B cell (primary cell): Measurements from ENCODE around the gene ZNF597. TPM values are rescaled to one million over a fixed set of nuclear protein-coding genes. Genes with fewer than 3 reads are reported as not detected.

ENCODE experiments used
- ATAC-seq: fragments of 200-7000 bp; cut with Tn5 transposase; one replicate; pipeline ENCODE4 v1.10.0; 2021; ENCODE audit warnings: low read depth, mild to moderate bottlenecking, moderate number of reproducible peaks, moderate library complexity
- CTCF ChIA-PET: fragments of 350-600 bp; sonication (Branson Sonifier 250); formaldehyde crosslinking; loops from one replicate; lab custom pipeline; 2021; ENCODE audit warnings: antibody characterized with exemption, inconsistent platforms; lab: Charles Lee
- POLR2A ChIA-PET: fragments of 350-600 bp; sonication (Branson Sonifier 250); formaldehyde crosslinking; loops from one replicate; lab custom pipeline; 2021; ENCODE audit warnings: antibody characterized with exemption; lab: Charles Lee
- DNase-seq: peaks from one replicate; pipeline ENCODE4 v3.0.0; 2013
- H2AFZ ChIP-seq: 2 replicates; pipeline ENCODE4 v1.6.1; 2012; ENCODE audit warnings: mild to moderate bottlenecking, low read depth, low read length; ENCODE audit not compliant: insufficient read depth, poor library complexity, severe bottlenecking
- H3K27ac ChIP-seq, 2 donors: 1 replicate in 1 of 2; 2 replicates in 1 of 2; pipeline ENCODE4 v1.5.1; 2012 to 2013; ENCODE audit warnings: low read length in 2 of 2, mild to moderate bottlenecking in 2 of 2, moderate library complexity in 1 of 2
- H3K27me3 ChIP-seq, 4 experiments: fragments of 200-600 bp in 1 of 4; sonication (generic) in 1 of 4; replicated peaks in 1 of 4; 1 replicate in 2 of 4; 2 replicates in 2 of 4; pipeline versions ENCODE4 v1.6.1 to v1.7.0; 2013 to 2016; ENCODE audit warnings: low read length in 3 of 4, mild to moderate bottlenecking in 2 of 4, mixed read lengths in 1 of 4, moderate library complexity in 1 of 4; ENCODE audit not compliant: insufficient read depth in 4 of 4, control insufficient read depth in 3 of 4; ENCODE audit errors: control extremely low read depth in 1 of 4
- H3K36me3 ChIP-seq, 2 experiments: replicated peaks in 1 of 2; 1 replicate in 1 of 2; 2 replicates in 1 of 2; pipeline versions ENCODE4 v1.6.1 to v1.7.1; 2013; ENCODE audit warnings: low read length in 1 of 2; ENCODE audit not compliant: insufficient read depth in 2 of 2, control insufficient read depth in 1 of 2; ENCODE audit errors: control extremely low read depth in 1 of 2, extremely low read depth in 1 of 2
- H3K4me1 ChIP-seq, 2 donors: fragments of 200-600 bp in 1 of 2; sonication (generic) in 1 of 2; 1 replicate in 1 of 2; 2 replicates in 1 of 2; pipeline versions ENCODE4 v1.5.1 to v1.6.1; 2013 to 2017; ENCODE audit warnings: low read length in 2 of 2; ENCODE audit not compliant: control insufficient read depth in 2 of 2, insufficient read depth in 2 of 2
- H3K4me2 ChIP-seq: replicated peaks from 2 replicates; pipeline ENCODE3; 2012; ENCODE audit warnings: mild to moderate bottlenecking, low read depth, low read length; ENCODE audit not compliant: poor library complexity, severe bottlenecking
- H3K4me3 ChIP-seq, 5 experiments: fragments of 200-600 bp in 1 of 5; sonication (generic) in 1 of 5; 1 replicate in 3 of 5; 2 replicates in 2 of 5; pipeline versions ENCODE4 v1.5.1 to v1.7.0; 2011 to 2016; ENCODE audit warnings: low read length in 4 of 5, mild to moderate bottlenecking in 4 of 5, low read depth in 2 of 5, control low read depth in 1 of 5, moderate library complexity in 1 of 5; ENCODE audit not compliant: insufficient read depth in 1 of 5; ENCODE audit errors: control extremely low read depth in 1 of 5, extremely low read depth in 1 of 5
- H3K79me2 ChIP-seq: fragments of 200-600 bp; sonication (generic); one replicate; pipeline ENCODE4 v1.6.0; 2016; ENCODE audit warnings: low read length; ENCODE audit not compliant: control insufficient read depth, insufficient read depth
- H3K9ac ChIP-seq: fragments of 200-600 bp; sonication (generic); 2 replicates; pipeline ENCODE4 v1.6.1; 2017; ENCODE audit warnings: mild to moderate bottlenecking, low read length, moderate library complexity
- H3K9me3 ChIP-seq, 3 donors: one replicate each; pipeline versions ENCODE4 v1.6.1 to v1.7.1; 2013; ENCODE audit warnings: low read length in 2 of 3; ENCODE audit not compliant: control insufficient read depth in 2 of 3, insufficient read depth in 1 of 3; ENCODE audit errors: control extremely low read depth in 1 of 3
- H4K20me1 ChIP-seq: 2 replicates; pipeline ENCODE4 v1.6.0; 2012; ENCODE audit warnings: mild to moderate bottlenecking, low read length; ENCODE audit not compliant: insufficient read depth, control insufficient read depth, poor library complexity, severe bottlenecking
- H3K27ac Mint-ChIP-seq: one replicate; pipeline ENCODE4 v1.8.0; 2021; ENCODE audit warnings: mixed read lengths
- H3K27me3 Mint-ChIP-seq: one replicate; pipeline ENCODE4 v1.8.0; 2021; ENCODE audit warnings: mixed read lengths
- H3K4me1 Mint-ChIP-seq: one replicate; pipeline ENCODE4 v1.8.0; 2021; ENCODE audit warnings: mixed read lengths
- H3K4me3 Mint-ChIP-seq: one replicate; pipeline ENCODE4 v1.8.0; 2021; ENCODE audit warnings: mixed read lengths
- H3K9me3 Mint-ChIP-seq: one replicate; pipeline ENCODE4 v1.8.0; 2022; ENCODE audit warnings: mixed read lengths; ENCODE audit not compliant: insufficient read depth
- EZH2 ChIP-seq: IDR thresholded peaks from 2 replicates; pipeline ENCODE4 v1.6.1; 2012; ENCODE audit warnings: borderline replicate concordance, low read depth, mild to moderate bottlenecking, moderate library complexity, low read length; ENCODE audit not compliant: insufficient read depth, poor library complexity, severe bottlenecking
- WGBS: methylation state at CpG from one replicate; pipeline ENCODE4 v1.1.5; 2013; ENCODE audit warnings: missing lambda C conversion rate; ENCODE audit not compliant: insufficient coverage; 5-methylcytosine and 5-hydroxymethylcytosine counted together
- intact Hi-C: fragments of 100-400 bp; cut with micrococcal nuclease; formaldehyde crosslinking; loops from one replicate; pipeline ENCODE4 v1.10.0; 2022
- polyA plus RNA-seq: library from polyadenylated mRNA; depleted of rRNA; stranded (reverse); fragments of >200 nt; gene quantifications from 2 replicates; pipeline ENCODE4 v1.2.3, GENCODE V29; 2012
- total RNA-seq, 2 donors: library from RNA; stranded (reverse); fragments of 120-200 nt in 1 of 2; gene quantifications; 1 replicate in 1 of 2; 2 replicates in 1 of 2; pipeline versions ENCODE4 v1.2.3 to v1.2.4, GENCODE V29; 2013 to 2022
- TF ChIP-seq, protein P1 (sequence below): fragments of 200-600 bp; IDR thresholded peaks from one replicate; pipeline ENCODE4 v1.8.0; 2022; ENCODE audit warnings: antibody characterized with exemption, mild to moderate bottlenecking

ZNF597 gene
- total and polyA plus RNA-seq, 2 donors (not counting 1 experiment from before 2014, with no cell fraction given) = 1.3 to 5.0 TPM

GRCh38 chr16:3454631-3455147, 11.4 kb upstream of the ZNF597 start:
- DNase-seq (no peak), ATAC-seq (no peak)
- Histone ChIP-seq H3K9ac (no peak overlapping the region), H3K27me3 (no peaks in the 10 kb centered on the region), H3K36me3 (peaks cover 0 to under 1% of the 10 kb centered on the region in 2 experiments), H3K9me3 (no peaks in the 10 kb centered on the region), H3K79me2 (peaks cover 28% of the 10 kb centered on the region), H3K4me2 (no peak overlapping the region), H3K27ac (no peak overlapping the region), H3K4me3 (no peak overlapping the region), H2AFZ (no peak overlapping the region), H3K4me1 (peaks cover 19 to 22% of the 10 kb centered on the region in 2 donors), H4K20me1 (peaks cover 3% of the 10 kb centered on the region)
- TF ChIP-seq EZH2 = no peak
- TF ChIP-seq, protein P1, sequence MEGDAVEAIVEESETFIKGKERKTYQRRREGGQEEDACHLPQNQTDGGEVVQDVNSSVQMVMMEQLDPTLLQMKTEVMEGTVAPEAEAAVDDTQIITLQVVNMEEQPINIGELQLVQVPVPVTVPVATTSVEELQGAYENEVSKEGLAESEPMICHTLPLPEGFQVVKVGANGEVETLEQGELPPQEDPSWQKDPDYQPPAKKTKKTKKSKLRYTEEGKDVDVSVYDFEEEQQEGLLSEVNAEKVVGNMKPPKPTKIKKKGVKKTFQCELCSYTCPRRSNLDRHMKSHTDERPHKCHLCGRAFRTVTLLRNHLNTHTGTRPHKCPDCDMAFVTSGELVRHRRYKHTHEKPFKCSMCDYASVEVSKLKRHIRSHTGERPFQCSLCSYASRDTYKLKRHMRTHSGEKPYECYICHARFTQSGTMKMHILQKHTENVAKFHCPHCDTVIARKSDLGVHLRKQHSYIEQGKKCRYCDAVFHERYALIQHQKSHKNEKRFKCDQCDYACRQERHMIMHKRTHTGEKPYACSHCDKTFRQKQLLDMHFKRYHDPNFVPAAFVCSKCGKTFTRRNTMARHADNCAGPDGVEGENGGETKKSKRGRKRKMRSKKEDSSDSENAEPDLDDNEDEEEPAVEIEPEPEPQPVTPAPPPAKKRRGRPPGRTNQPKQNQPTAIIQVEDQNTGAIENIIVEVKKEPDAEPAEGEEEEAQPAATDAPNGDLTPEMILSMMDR = no peak
- no peaks in the 10 kb centered on the region for H3K9me3 Mint-ChIP-seq
- ChIA-PET CTCF (no interaction called here), POLR2A (no interaction called here)
- intact Hi-C loops = loop anchor here (5.0 kb wide), 3 partner anchors 158 to 818 kb away; partner anchors contain the start of genes SLX4 and TFAP4
- peaks cover 25% of the 10 kb centered on the region for H3K4me1 Mint-ChIP-seq
- H3K27me3 Mint-ChIP-seq = no peaks in the 10 kb centered on the region
- H3K27ac Mint-ChIP-seq = no peak overlapping the region
- WGBS = 96% methylated on average over 5 of the region's 10 CpGs
- peak overlapping the region; percentile 6 for H3K4me3 Mint-ChIP-seq

GRCh38 chr16:3454093-3454492, 10.8 kb upstream of the ZNF597 start:
- H3K79me2 ChIP-seq = peaks cover 22% of the 10 kb centered on the region
- no peak for ATAC-seq
- ChIA-PET POLR2A (no interaction called here), CTCF (no interaction called here)
- H3K9ac ChIP-seq = no peak overlapping the region
- H3K27ac ChIP-seq = no peak overlapping the region
- no peak overlapping the region for H2AFZ ChIP-seq
- Mint-ChIP-seq H3K4me1 (peaks cover 20% of the 10 kb centered on the region), H3K27ac (no peak overlapping the region), H3K4me3 (no peak overlapping the region), H3K9me3 (no peaks in the 10 kb centered on the region), H3K27me3 (no peaks in the 10 kb centered on the region)
- H3K4me2 ChIP-seq = no peak overlapping the region
- no peaks in the 10 kb centered on the region for H3K9me3 ChIP-seq
- intact Hi-C loops = no loop called here
- WGBS = 100% methylated on average over 4 of the region's 5 CpGs
- TF ChIP-seq, protein P1 = no peak
- TF ChIP-seq EZH2 = no peak
- H3K4me3 ChIP-seq = no peak overlapping the region
- no peaks in the 10 kb centered on the region for H4K20me1 ChIP-seq
- DNase-seq = no peak
- peaks cover 0 to 3% of the 10 kb centered on the region in 2 experiments for H3K36me3 ChIP-seq
- peaks cover 13 to 16% of the 10 kb centered on the region in 2 donors for H3K4me1 ChIP-seq
- H3K27me3 ChIP-seq = no peaks in the 10 kb centered on the region
